GM11168 (cell line): ENCODE measurements around the gene SPAG9.
"Not testable (repeated sequence)": the region's sequence is repeated elsewhere in the genome, so short reads cannot be mapped to it uniquely, and the experiment has no call there.

Experiments
- in situ Hi-C: fragments of 300-500 bp; cut with MboI; formaldehyde crosslinking; loops from one replicate; pipeline ENCODE4 v1.12.0; 2022; ENCODE audit warnings: low sequenced_read_pairs; ENCODE audit not compliant: unreplicated experiment

Gene SPAG9

DNA sequence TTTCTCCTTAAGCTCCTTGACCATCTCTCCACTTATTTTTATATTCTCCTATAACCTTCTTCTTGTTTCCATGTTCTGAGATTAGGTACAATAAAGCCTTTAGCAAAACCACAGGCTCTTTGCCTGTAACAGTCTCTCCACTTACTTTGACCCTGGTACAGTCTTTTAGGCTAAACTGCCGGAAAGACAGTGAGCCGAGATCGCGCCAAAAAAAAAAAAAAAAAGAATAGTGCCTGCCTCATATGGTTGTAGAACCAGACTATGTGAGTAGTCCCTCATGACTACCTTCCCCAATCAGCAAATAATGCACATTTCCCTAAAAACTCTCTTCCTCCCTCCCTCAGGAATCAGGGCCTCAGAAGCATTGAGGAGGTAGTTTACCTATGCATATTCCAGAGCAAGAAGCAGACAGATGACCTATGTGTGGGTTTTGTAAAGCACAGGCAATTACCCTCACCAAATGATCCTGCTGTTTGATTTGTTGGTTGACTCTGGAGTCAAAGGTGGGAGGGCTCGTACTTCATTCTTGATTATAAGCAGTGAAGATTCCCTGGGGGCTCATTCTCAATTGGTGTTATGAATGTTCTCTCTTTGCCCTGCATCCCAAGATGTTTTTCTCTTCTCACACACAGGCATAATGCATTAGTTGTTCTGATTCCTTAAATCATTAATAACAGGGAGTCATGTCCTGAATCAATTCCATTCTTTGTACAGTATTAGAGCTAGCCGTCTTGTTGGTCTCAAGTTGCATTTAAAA lies 23.8 kb upstream of the SPAG9 start:
- in situ Hi-C loops: no loop called here

DNA sequence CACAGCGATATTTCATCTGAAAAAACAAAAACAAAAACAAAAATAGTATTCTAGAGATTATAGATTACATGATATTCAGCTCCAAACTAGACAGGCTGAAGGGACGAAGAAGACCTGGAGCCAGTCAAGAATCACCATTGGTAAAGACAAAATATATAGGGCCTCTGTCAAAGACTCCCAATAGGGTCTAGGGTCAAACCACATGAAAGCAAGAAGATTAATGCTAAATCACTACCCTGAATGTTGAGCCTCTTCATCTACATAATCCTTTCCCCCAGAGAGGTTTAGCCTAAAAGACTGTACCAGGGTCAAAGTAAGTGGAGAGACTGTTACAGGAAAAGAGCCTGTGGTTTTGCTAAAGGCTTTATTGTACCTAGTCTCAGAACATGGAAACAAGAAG lies 21.9 kb upstream of the SPAG9 start:
- in situ Hi-C loops: no loop called here

DNA sequence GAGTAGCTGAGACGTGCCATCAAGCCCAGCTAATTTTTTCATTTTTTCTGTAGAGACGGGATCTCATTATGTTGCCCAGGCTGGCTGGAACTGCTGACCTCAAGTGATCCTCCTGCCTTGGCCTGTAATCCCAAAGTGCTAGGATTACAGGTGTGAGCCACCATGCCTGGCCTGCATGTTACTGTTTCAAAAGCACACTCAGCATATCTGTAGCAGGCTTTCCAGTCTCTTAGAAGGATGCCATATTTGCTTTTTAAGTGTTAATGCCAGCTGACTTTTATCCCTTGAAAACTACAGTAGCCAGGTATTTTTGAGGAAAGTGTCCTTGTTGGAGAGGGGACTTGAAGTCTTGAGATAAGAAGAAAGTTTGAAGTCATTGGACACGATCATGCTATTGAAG lies 15.3 kb upstream of the SPAG9 start:
- in situ Hi-C loops: no loop called here

DNA sequence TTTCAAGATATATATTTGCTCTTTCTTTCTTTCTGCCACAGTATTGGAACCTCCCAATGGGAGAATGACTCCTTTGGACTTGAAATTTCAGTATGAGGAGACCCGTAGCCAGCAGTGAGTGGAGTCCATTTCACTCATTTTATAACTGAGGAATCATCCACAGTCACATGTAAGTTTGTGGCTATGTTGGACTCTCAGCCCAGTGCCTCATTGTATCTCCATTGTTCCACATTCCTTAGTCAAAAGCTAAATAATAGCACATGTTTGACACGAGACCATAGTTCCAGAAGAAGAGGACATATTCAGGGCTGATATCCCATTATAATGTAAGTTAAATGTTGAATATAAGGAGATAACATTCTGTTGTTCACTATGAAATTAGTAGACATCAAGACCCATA lies 12.7 kb upstream of the SPAG9 start:
- in situ Hi-C loops: no loop called here

DNA sequence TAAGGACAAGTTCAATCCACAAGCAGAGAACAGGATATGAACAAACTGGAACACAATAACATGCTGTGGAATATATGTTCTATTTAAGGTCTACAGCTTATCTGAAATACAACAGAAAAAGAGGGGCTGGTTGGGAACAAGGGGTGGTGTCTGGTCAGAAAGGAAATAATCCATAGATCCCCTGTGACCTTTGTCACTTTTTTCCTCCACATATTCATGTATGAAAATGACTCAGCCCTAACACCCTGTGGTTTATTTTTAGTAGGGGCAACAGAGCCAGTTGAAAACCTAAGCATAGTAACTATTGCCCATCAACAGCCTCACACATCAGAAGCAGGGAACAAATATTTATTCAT lies 12.3 kb upstream of the SPAG9 start:
- in situ Hi-C loops: no loop called here

DNA sequence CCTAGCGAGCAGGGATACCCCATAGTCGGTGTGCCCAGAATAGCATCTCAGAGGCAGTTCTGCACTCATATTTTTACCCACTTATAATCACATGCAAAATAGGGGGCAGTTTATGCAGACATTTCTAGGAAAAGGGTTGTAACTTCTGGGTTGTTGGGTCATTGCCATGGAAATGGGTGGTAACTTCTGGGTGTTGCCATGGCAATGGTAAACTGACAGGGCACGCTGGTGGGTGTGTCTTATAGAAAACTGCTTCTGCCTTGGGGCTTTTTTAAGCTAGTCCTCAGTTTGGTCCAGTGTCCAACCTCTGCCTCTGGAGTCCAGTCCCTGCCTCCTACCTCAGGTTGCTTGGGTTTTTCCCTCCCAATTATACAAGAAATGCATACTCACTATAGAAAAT lies 7.4 kb upstream of the SPAG9 start:
- in situ Hi-C loops: no loop called here

DNA sequence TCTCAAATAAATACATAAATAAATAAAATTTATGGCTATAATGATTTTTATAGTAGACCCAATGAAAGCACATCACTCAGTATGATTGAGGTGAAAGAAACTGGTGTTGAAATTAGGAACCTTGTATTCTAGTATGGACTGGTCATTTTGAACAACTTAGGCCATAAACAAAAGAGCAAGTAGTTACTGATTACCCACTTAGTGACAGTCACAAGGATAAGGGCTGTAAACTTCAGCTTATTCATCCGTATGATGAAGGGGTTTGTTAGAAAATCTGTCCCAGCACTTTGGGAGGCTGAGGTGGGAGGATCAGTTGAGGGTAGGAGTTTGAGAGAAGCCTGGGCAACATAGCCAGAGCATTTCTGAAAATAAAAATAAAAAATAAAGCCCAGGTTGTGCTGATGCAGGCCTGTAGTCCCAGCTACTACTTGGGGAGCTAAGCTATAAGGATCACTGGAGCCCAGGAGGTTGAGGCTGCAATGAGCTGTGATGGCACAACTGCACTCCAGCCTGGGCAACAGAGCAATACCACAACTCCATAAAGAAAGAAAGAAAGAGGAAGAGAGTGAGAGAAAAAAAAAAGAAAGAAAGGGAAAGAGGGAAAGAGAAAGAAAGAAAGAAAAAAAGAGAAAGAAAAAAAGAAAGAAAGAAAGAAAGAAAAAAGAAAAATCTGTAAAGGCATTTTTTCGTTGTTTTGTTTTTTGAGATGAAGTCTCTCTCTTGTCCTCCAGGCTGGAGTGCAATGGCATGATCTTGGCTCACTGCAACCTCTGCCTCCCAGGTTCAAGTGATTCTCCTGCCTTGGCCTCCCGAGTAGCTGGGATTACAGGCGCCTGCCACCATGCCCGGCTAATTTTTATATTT lies 4.2 kb upstream of the SPAG9 start:
- in situ Hi-C loops: no loop called here

DNA sequence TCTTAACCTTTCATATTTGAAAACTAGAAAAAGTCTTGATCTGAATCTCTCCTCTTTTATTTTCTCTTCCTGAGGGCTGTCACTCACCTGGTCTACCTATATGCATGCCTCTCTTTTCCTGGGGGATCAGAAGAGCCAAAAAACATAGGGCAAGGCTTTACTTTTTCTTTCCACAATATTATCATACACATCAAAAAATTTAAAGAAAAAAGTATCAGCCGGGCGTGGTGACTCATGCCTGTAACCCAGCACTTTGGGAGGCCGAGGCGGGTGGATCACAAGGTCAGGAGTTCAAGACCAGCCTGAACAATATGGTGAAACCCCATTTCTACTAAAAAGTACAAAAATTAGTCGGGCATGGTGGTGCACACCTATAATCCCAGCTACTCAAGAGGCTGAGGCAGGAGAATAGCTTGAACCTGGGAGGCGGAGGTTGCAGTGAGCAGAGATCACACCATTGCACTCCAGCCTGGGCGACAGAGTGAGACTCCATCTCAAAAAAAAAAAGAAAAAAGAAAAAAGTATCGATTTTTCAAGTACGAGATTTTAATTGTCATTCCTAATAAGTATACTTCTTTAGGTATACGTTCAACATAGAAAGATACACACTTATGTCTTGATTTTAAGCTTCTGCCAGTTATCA lies 1.9 kb upstream of the SPAG9 start:
- in situ Hi-C loops: not testable (repeated sequence)

DNA sequence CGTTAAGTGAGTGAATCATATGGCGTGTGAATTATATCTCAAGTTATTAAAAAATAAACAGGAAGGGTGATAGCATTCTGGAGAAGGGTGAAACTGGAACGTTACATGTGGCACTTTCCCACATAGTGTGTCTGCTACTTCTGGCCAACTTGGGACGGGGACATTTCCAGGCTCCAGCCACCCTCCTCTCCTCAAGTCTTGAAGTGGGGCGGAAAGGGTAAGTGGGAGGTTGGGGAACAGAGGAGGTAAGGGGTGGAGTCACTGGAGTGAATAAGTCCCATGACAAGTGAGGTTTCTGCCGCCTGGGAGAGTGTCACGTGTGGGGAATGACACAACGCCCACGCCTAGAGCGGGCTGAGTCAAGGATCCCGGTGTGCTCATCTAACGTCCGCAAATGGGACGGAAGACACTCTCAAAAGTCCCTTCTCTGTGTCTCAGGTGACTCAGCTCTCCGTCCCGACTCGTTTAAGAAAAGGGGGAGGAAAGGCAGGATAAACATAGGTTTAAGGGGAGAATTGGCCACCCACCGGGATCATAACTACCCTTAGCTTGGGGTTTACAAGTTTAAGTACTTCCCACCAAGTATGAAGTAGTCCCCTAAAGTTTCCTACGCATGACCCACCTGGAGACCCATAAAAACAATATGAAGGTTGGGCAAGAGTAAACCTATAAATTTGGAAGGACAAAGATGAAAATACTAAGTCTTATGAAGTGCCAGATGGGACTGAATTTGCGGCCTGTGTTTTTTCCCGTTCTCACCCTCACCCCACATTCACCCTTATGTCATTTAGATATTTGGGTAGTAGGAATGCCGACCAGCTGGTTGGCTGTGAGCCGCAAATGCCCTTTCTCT lies 1.2 kb upstream of the SPAG9 start:
- in situ Hi-C loops: no loop called here

DNA sequence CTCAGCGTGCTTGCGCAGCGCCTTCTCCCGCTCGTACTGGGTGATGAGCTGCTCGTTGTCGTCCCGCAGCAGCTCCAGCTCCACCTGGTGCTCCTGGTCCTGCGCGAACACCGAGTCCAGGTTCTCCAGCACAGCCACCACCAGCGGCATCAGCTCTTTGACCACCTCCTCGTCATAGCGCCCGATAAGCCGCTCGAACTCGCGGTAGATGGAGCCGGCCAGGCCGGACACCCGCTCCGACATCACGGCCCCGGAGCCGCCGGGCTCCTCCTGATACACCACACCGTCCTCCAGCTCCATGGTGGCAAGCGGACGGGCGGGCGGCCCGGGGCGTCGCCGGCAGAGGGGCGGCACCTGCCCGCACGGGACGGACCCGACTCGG lies 320 bp downstream of the SPAG9 start:
- in situ Hi-C loops: no loop called here

DNA sequence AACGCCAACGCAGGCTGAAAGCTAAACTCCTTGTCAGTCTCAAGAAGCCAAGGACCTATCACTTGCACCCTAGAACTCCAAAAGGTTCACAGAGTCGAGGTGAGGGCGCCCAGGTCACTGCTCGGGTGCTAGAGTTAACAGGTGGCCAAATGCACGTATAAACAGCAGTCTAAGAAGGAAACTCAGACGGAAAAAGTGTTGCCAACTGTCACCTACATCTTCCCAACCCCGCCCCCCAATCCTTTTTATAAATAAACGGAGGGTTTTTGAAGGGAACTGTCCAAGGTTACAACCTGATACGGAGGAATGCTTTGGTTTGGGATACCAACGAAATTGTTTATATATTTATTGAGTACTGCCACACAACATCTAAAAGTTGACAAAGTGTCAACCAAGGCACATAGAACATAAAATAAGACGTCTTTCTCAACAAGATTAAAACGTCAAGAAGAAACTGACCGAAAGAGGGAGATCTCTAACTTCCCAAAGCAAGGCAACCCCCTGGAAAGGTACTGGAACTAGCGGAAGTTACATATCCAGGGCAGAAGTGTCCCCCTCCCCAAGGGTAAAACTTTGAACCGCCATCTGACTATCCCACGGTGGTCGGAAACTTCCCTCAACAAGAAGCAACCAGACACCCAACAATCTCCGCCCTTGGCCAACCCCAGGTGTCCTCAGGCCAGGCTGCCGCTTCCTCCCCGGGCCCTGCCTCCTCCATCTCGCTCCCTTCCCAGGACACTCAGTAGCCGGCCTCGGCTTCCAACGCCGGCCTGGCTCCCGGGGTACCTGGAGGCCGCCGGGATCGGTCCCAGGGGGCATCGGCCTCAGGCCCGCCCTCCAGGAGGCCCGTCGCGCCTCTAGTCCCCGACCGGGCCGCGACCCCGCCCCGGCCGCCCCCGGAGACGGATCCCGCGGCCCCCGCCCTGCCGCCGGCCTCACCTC lies 982 bp downstream of the SPAG9 start:
- in situ Hi-C loops: no loop called here

DNA sequence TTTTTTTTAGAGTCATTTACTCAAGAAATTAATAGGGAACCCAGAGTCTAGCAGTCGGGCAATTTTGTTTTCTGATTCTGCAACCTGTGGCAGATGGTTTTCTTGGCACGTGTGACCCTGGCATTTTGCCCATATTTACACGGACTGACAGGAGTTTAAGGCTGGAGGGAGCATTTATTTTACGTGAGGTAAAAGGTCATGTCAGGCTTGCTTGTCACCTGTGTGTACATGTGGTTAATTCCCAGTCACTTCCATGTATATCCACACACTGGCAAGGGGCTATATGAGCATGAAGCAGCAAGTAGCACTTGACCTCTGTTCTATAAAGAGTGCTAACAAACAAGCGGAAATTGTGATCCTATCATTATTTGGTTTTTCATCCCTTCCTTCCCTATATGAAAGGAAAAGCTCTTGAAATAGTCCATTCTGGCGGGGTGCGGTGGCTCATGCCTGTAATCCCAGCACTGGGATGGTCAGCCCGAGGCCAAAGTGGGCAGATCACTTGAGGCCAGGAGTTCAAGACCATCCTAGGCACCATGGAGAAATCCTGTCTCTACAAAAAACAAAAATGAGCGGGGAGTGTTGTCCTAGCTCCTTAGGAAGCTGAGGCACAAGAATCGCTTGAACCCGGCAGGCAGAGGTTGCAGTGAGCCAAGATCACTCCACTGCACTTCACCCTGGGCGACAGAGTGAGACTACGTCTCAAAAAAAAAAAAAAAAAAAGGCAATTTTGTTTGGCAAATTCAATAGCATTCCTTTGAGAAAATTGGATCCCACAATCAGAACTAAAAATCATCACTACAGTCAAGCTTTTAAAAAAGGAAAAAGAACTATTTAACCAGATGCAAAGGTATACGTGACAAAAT lies 2.1 kb downstream of the SPAG9 start:
- in situ Hi-C loops: no loop called here

DNA sequence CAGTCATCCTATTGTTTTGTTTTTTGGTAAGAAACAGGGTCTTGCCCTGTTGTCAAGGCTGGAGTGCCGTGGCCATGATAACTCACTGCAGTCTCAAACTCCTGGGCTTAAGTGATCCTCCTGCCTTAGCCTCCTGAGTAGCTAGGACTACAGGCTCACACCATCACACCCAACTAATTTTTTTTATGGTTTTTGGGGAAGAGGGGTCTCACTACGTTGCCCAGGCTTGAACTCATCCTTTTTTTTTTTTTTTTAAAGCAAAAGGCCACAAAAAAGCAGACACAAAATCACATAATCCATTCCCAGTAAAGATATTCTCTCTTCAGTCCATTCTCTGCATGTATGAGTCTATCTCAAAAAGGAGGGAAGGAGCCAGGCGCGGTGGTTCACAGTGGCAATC lies 5.5 kb downstream of the SPAG9 start:
- in situ Hi-C loops: no loop called here

DNA sequence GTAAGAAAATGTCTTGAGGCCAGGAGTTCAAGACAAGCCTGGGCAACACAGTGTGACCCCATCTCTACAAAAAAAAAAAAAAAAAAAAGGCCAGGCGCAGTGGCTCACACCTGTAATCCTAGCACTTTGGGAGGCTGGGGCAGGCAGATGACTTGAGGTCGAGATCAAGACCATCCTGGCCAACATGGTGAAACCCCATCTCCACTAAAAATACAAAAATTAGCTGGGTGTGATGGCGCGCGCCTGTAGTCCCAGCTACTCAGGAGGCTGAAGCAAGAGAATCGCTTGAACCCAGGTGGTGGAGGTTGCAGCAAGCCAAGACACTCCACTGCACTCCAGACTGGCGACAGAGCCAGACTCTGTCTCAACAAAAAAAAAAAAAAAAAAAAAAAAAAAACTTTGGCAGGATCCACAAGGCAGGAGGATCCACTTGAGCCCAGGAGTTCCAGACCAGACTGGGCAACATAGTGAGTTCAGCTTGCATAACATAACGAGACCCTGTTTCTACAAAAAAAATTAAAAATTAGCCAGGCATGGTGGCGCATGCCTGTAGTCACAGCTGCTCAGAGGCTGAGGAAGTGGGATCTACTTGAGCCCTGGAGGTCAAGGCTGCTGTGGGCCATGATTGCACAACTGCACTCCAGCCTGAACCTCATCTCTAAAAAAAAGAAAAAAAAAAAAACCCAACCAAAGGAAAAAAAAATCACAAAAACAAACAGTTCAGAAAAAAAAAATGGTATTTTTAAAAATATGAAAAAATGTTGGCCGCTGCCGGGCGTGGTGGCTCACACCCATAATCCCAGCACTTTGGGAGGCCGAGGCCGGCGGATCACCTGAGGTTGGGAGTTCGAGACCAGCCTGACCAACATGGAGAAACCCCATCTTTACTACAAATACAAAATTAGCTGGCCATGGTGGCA lies 8.1 kb downstream of the SPAG9 start:
- in situ Hi-C loops: not testable (repeated sequence)

DNA sequence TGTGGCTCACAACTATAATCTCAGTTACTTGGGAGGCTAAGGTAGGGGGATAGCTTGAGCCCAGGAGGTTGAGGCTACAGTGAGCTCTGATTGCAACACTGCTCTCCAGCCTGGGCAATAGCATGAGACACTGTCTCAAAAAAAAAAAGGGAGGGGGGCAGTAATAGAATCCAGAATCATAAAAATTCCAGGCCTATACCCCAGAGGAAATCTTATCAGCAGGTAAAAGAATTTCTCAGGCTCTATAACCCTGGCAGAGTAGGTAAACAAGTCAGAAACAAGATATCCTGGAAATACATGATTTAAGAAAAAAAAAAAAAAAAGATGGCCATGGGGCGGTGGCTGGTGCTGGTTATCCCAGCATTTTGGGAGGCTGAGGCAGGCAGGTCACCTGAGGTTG lies 12.9 kb downstream of the SPAG9 start:
- in situ Hi-C loops: no loop called here

DNA sequence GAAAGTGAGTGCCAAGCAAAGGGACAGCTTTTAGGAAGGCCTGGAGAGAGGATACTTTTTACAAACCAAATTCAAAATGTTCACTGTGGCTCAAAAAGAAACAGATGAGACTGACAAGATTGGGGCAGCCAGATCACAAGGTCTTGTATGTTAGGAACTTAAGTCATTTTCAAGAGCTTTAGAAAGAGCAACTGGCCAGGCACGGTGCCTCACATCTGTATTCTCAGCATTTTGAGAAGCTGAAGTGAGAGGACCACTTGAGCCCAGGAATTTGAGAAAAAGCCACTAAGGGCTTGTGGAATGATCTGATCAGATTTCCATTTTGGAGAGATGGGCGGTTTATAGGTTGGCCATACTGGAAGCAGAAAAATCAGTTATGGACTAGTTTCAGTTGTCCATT lies 17.2 kb downstream of the SPAG9 start:
- in situ Hi-C loops: no loop called here

DNA sequence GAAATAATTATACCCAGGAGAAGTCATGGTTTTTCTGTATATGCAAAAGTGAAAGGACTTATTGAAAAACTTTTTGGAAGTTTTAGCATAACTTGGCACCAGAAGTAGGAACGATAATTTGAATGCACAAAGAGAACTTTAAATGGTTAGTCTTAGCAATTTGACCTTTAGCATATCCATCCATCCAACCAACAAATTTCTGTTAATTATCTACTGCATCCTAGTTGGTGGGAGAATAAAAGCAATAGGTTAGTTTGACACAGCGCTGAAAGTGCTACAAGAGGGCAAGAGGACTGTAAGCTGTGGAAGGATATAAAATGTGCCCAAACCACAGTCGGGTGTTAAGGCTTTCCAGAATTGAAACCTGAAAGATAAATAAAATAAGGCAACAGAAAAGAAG lies 17.6 kb downstream of the SPAG9 start:
- in situ Hi-C loops: no loop called here
